GM23338 (cell line): ENCODE measurements around the gene MIPEP.

Experiments
- CREB1 ChIP-seq: fragments of 250-450 bp; sonication (Bioruptor Pico); IDR thresholded peaks from 2 replicates; pipeline ENCODE4 v1.5.0; 2020; ENCODE audit warnings: low read depth, mild to moderate bottlenecking, moderate library complexity
- EZH2 ChIP-seq: fragments of 200-600 bp; sonication (generic); IDR thresholded peaks from one replicate; pipeline ENCODE4 v1.8.0; 2017; ENCODE audit warnings: antibody characterized with exemption, mild to moderate bottlenecking, low read depth; ENCODE audit not compliant: unreplicated experiment
- EZH2phosphoT487 ChIP-seq: fragments of 200-600 bp; sonication (generic); IDR thresholded peaks from one replicate; pipeline ENCODE4 v1.8.1; 2018; ENCODE audit warnings: antibody characterized with exemption; ENCODE audit not compliant: unreplicated experiment
- JUNB ChIP-seq: IDR thresholded peaks from one replicate; pipeline ENCODE4 v1.6.1; 2016; ENCODE audit warnings: antibody characterized with exemption; ENCODE audit not compliant: unreplicated experiment
- POLR2AphosphoS5 ChIP-seq: IDR thresholded peaks from 2 replicates; pipeline ENCODE4 v1.6.1; 2016; ENCODE audit warnings: antibody characterized with exemption, low read depth
- STAT1 ChIP-seq: IDR thresholded peaks from one replicate; pipeline ENCODE4 v1.6.1; 2016; ENCODE audit warnings: antibody characterized with exemption; ENCODE audit not compliant: unreplicated experiment
- ZNF114 ChIP-seq: fragments of 250-450 bp; sonication (Bioruptor Pico); IDR thresholded peaks from 2 replicates; pipeline ENCODE4 v1.5.0; 2020; ENCODE audit warnings: mild to moderate bottlenecking, moderate library complexity
- TF ChIP-seq, protein P1 (sequence below), 2 experiments: fragments of 200-600 bp in 1 of 2; sonication (generic) in 1 of 2; conservative IDR thresholded peaks; 2 replicates each; pipeline versions ENCODE4 v1.5.1 to v1.6.1; 2016 to 2017; ENCODE audit warnings: antibody characterized with exemption in 2 of 2, low read depth in 2 of 2, mild to moderate bottlenecking in 2 of 2, moderate library complexity in 1 of 2
- TF ChIP-seq, protein P2 (sequence below): IDR thresholded peaks from 2 replicates; pipeline ENCODE4 v1.6.1; 2016; ENCODE audit warnings: antibody characterized with exemption

DNA sequence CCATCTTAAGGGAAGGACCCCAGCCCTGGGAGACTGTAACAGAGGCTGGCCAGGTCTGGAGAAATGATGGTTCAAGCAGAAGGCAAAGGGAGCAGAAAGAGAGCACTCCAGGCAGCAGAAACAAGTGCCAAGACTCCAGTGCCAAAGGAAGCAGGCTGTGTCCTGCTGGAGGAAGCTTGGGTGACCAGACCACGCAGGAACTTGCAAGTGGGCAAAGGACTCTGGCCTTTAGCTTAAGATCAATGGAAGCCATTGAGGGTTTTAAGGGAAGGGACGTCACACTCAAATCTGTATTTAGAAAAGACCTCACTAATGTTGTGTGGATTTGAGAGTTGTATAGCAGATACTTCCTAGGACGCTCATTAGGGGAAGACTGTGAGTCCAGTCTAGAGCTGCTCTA, 95.5 kb downstream of the MIPEP start:
- TF ChIP-seq EZH2 (no peak), JUNB (no peak), EZH2phosphoT487 (no peak), POLR2AphosphoS5 (no peak), ZNF114 (CRISPR knock-in tag) (no peak), CREB1 (CRISPR knock-in tag) (no peak), STAT1 (no peak)
- TF ChIP-seq, protein P1, sequence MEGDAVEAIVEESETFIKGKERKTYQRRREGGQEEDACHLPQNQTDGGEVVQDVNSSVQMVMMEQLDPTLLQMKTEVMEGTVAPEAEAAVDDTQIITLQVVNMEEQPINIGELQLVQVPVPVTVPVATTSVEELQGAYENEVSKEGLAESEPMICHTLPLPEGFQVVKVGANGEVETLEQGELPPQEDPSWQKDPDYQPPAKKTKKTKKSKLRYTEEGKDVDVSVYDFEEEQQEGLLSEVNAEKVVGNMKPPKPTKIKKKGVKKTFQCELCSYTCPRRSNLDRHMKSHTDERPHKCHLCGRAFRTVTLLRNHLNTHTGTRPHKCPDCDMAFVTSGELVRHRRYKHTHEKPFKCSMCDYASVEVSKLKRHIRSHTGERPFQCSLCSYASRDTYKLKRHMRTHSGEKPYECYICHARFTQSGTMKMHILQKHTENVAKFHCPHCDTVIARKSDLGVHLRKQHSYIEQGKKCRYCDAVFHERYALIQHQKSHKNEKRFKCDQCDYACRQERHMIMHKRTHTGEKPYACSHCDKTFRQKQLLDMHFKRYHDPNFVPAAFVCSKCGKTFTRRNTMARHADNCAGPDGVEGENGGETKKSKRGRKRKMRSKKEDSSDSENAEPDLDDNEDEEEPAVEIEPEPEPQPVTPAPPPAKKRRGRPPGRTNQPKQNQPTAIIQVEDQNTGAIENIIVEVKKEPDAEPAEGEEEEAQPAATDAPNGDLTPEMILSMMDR (conservative IDR thresholded peaks at IDR 0.05; ENCODE audit: low read depth in 2 of 2), result no peak
- TF ChIP-seq, protein P2, sequence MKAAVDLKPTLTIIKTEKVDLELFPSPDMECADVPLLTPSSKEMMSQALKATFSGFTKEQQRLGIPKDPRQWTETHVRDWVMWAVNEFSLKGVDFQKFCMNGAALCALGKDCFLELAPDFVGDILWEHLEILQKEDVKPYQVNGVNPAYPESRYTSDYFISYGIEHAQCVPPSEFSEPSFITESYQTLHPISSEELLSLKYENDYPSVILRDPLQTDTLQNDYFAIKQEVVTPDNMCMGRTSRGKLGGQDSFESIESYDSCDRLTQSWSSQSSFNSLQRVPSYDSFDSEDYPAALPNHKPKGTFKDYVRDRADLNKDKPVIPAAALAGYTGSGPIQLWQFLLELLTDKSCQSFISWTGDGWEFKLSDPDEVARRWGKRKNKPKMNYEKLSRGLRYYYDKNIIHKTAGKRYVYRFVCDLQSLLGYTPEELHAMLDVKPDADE, result no peak
